Stimulated activated CD8-positive, alpha-beta memory T cell treated with anti-CD3 and anti-CD28 coated beads, Interleukin-12 subunit alpha, Interleukin-12 subunit beta, amount 100 ng/mL, for 1 hour (primary cell): ENCODE measurements around the gene GRPEL1.

ENCODE experiments used
- DNase-seq: peaks from one replicate; pipeline ENCODE4 v3.0.0-alpha.2; 2020; ENCODE audit warnings: low read depth

GRPEL1 gene

DNA sequence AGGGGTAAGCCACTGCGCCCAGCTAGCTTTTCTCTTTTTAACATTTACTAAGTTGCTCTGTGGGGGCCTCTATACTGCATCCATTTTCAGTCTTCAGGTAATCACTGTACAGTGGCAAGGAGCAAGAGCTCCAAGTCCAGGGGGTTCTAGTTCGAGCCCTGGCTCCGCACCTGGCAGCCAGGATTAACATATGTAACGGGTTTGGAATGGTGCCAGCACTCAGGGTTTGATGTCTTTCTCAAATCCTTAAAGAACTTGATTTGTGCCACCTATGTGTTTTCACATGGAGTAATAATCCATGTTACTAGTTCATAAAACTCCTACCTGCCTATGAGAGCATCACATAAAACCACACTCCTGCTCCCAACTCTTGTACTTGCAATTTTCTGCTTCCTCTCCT, 4.5 kb downstream of the GRPEL1 start:
- no peak for DNase-seq

DNA sequence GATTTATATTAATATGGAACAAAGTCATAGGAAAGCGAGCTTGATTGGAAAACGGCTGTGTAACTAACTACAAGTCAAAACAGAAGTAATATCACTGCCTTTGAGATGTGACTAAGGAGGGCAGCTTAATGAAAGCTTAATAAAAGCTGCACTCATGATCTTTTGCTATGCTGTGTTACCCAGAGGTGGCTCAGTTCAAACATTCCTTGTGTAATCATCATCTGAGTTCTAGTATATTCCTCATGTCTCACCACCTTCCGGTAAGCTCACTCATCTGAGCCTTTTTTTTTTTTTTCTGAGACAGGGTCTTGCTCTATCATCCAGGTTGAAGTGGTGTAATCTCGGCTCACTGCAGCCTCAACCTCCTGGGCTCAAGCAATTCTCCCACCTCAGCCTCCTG, 5.0 kb downstream of the GRPEL1 start:
- DNase-seq: no peak

DNA sequence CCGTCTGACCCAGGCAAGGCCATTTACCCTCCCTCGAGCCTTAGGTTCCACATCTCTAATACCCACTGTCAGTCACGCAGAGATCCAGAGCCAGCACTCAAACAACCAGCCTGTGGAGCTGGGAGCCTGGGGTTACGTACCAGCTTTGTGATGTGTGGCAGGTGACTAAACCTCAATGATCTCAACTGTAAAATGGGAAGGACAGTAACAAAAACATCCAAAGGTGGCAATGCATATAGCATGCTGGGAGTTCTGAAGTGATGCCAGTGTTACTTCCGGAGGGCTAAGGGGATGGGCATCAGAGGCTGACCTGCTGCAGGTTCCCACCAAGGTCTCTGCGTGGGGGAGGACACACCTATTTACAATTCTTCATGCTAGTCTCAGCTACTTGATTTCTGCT, 6.0 kb downstream of the GRPEL1 start:
- no peak for DNase-seq

DNA sequence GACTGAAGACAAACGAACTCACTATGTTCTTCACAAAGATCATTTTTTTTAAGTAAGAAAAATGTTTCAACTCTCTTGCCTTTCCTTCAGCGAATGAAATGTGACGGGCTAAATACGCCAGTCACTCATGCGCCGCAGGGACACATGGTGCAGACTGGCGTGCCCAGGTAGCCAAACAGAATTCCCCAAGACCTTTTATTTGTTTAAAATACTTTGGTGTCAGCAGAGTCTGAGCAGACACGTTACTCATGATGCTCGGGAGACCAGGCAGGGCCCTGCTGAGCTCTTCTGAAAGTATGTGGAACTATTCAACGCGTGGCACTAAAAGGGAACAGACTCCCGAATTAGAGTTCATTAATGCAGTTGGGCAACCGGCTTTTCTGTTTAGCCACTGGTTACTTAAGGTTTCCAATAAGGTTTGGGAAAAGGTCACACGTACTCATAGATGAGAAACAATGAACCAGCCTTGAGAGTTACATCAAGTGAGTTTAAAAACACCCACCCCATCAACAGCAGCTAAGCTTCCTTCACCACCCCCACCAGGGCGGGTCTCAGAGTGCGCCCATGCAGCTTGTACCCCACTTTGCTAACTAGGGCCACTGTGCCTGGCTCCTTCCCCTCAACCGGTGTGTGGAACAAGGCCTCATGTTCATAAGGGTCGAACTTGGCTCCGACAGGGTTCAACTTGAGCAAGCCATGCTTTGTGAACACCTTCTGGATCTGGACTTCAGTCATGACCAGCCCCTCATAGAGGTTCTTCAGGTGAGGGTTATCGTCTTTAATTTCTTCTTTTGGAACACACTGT, 7.3 kb downstream of the GRPEL1 start:
- DNase-seq: no peak

DNA sequence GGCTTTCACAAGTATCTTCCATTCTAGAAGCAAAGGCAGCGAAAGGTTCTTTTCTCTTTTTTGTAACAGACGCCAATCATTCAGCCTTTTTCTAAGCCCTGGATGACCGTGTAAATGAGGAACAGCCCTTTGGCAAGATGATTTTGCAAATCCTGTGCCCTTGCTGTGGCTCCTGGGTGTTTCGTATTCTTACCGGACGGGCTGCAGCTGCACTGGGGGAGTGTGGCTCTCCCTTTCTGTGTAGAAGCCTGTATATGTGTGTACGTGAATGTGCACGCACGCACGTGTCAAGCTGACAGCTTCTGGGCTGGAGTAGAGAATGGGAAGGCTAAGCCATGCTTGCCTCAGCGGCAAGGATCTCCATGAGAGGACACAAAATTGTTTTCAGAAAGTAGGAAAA, 8.2 kb downstream of the GRPEL1 start:
- no peak for DNase-seq

DNA sequence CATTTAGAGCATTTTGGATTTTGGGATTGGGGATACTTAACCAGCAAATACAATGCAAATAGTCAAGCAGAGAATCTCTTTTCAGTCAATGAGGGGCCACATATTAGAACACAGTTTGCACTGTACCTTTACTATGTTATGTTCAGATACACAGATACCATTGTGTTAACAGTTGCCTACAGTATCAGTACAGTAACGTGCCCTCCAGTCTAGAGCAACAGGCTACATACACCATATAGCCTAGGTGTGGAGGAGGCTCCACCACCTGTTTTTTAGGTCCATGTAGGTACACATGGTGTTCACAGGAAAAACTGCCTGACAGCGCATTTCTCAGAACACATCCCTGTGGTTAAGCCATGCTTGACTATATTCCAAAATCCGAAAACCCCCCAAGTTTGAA, 9.1 kb downstream of the GRPEL1 start:
- DNase-seq: no peak

DNA sequence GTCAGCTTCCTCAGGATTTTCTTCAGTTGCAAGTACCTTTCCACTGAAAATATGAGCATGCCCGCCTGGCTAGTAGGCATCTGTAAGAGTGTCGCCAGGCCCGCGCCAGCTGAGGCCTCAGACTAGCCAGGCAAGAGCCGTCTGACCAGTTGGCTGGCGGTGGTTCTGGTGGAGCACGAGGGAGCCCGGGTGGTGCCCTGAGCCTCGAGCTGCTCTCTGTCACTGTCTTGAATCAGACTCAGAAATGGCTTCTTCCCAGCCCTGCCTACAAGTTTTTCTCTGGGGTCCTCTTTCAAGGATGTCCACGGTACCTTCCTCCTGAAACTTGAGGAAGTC, 11.9 kb downstream of the GRPEL1 start:
- no peak for DNase-seq

DNA sequence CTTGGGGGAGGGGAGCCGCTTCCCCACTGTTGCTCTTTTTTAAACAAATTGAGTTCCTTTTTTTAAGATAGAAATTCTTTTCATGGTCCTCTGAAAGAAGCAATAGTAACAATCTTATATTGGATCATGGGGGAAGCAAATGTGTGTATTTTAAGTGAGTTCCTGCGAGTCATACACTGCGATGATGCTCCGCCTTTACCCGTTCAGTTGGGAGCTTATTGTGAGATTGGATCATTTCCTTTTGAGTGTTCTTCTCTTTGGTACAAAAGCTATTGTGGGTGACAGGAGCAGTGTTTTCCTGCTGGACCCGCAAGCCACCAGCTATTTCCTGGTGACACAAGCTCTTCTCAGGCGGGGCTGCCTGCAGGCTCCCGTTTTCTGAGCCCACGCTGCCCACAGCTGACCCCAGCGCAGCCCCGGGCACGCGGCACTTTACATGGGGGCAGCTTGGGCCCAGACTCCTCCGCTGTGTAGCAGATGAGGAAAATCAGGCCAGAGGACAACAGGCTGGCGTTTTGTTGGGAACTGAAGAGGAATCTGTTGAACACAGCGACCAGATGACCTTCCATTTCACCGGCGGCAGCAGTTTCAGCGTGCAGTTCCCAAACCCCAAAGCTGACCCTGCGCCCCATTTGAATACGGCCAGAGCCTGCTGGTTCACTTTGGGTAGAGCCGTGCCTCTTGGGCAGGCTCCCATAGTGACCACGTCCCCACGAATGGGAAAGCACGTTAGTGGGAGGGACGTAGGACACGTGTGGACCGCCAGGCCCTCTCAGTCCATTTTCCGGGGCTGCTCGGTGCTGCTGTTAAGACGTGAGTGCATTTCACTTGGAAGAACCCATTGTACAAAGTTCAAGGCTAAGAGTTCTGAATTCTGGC, 12.5 kb downstream of the GRPEL1 start:
- no peak for DNase-seq

DNA sequence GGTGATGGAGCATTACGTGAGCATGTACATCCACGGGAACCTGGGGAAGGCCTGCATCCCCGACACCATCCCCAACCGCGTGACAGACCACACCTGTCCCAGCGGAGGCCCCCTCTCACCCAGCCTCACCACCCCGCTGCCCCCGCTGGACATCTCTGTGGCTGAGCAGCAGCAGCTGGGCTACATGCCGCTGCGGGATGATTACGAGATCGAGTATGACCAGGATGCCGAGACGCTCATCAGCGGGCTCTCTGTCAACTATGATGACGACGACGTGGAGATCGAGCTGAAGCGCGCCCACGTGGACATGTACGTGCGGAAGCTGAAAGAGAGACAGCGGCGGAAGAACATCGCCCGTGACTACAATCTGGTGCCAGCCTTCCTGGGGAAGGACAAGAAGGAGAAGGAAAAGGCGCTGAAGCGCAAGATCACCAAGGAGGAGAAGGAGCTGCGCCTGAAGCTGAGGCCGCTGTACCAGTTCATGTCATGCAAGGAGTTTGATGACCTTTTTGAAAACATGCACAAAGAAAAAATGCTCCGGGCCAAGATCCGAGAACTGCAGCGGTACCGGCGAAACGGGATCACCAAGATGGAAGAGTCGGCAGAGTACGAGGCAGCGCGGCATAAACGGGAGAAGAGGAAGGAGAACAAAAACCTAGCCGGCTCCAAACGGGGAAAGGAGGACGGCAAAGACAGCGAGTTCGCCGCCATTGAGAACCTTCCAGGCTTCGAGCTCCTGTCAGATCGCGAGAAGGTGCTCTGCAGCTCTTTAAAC, 13.6 kb downstream of the GRPEL1 start:
- DNase-seq: no peak

DNA sequence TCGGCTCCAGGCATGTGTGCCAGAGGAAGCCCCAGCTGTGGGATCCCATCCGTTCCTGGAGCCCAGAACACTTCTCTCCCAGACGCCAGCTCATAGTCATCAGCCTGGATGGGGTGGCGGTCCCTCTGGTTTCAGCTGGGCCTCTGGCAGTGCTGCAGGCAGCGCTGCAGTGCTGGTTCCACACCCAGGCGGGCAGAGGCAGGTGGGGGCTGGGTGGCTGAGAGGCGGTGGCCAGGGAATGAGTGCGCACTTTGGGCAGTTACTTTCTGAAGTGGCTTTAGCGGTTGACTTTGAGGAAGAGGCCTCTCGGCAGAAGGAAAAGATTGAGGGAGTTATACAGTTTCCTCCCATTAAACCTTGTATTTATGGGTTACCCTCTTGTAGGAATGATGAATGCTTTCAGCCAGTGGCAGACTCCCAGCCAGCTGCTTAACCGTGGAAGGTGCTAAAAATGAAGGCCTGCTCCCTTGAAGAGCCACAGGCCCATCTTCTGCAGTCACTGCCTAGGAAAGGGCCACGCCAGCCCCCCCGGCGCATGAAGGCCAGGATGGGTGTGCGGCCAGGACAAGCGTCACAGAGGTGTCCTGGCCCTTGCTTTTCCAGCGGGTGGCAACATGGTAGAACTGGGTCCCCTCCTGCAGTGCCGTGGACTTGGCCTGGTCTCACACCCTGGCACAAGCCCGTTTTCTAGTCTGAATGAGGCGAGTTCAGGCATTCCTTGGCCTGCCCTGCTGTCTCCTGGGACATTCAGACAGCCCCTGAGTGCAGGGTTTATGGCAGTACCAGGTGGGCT, 14.7 kb downstream of the GRPEL1 start:
- no peak for DNase-seq

DNA sequence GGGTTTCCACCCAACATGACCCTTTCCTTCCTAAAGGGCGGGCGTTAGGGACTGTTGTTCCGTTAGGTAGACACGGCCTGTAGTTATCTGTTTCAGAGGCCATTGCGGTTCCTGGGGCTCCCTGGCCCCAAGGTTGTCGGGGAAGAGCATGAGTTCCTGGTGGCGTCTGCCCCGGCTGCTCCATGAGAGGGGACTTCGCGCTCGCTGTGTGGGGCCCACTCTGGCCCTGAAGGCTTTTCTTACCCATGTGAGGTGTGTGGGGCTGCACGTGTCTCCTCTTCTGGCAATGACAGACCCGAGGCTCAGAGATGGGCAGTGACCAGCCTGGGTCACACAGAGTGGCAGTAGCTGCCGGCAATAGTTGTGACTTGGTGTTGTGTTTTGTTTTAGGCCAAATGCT, 15.6 kb downstream of the GRPEL1 start:
- DNase-seq: no peak

DNA sequence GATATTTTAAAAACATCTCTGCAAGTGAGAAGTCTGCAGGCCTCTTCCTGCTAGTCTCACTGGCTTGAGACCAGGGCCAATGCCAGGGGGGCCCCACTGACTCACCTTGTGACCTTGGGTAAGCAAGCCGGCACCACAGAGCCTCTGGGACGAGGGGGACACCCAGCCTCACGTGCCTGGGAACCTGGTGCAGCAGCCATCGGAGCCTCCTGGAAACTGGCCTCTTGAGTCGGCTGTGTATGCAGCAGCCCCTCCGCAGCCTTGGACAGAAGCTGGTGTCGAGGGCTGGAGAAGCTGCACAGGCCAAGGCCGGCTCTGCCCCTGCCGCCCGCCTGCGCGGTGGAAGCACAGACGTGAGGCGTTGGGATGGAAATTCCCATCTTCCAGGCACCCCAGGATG, 16.0 kb downstream of the GRPEL1 start:
- DNase-seq: no peak

DNA sequence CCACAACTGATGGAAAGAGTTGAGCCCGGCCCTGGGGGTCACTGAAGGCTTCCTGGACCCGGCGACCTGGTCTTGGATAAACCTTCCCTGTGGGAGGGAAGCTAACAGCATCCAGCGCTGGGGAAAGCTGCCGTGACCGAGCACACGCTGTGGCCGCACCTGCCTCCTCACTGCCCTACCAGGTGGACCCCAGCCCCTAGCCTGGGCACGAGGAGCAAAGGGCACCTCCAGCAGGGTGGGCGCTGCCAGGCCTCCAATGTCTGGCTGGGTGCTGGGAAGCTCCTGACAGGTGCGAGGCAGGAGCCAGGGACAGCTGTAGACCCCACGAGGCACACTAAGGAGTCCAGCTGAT, 16.7 kb downstream of the GRPEL1 start:
- DNase-seq: no peak

DNA sequence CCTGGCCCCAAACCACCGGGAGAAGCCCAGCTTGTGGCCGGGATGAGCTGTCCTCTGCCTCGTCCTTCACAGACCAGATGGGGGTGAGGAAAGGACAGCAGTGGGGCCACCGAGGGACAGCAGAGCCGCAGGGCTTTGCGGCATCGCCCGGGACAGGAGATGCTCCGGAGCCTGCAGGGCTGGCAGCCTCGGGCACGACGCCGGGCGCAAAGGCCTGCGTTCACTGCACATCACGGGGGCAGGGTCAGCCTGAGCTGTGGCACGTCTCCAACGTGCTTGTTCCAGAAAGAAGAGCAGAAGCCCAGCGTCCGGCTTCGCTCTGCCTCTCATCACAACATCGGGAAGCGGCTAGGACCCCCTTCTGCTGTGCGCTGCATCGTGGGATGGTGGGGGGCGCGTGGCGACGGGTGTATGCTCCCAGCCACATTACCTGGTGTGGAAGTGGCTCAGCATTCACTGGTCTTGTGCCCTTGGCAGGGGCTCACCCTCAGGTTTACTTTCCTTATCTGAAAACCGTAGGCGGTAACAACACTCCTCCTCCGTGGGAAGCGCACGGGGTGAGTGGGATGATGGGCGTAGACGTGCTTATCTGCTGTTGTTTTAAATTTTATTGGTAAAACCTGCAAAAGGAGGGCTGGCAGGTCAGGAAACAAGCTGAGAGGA, 17.3 kb downstream of the GRPEL1 start:
- no peak for DNase-seq

DNA sequence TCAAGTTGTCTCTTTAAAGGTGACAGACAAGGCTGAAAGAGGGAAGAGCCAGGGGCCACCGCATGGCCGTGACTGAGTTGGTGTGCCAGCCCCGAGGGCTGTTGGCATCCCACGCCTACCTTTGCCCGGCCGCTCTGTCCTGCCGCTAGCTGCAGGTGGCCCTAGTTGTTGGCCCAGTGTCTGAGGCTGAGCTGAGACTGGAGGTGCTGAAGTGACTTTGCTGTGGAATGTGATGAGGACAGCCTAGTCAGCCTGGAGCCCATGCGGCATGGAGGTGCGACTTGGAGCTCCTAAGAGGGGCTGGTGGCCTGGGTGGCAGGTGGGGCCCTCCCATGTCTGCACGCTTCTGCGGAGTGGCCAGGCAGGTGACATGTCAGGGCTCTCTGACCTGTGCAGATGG, 18.1 kb downstream of the GRPEL1 start:
- DNase-seq: no peak

DNA sequence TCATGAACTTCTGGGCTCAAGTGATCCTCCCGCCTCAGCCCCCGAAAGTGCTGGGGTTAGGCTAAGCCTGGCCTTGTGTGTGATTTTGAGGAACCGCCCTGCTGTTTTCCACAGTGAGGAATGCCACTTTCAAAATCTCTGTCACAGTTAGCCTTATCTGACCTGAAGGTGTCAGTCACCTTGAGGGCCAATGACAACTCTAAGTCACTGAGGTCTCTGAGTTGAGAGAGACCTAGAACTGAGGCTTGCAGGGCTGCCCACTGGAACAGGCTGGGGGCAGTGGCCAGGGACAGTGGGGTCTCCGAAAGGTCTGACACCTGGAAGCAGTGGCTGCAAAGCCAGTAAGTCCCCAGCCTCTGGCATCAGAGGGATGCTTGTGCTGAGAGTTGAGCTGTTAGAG, 18.6 kb downstream of the GRPEL1 start:
- no peak for DNase-seq

DNA sequence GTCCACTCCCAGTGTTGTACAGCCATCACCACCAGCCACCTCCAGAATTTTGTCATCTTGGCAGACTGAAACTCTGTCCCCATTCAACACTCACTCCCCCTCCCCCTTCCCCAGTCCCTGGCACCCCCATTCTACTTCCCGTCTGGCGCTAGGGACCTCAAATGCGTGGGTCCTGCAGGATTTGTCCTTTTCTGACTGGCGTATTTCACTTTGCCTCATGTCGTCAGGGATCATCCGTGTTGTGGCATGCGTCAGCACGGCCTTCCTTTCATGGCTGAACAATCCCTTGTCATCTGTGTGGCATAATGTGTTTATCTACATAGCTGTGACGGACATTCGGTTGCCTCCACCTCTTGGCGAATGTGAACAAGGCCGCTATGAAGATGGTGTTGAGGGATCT, 19.2 kb downstream of the GRPEL1 start:
- DNase-seq: no peak

DNA sequence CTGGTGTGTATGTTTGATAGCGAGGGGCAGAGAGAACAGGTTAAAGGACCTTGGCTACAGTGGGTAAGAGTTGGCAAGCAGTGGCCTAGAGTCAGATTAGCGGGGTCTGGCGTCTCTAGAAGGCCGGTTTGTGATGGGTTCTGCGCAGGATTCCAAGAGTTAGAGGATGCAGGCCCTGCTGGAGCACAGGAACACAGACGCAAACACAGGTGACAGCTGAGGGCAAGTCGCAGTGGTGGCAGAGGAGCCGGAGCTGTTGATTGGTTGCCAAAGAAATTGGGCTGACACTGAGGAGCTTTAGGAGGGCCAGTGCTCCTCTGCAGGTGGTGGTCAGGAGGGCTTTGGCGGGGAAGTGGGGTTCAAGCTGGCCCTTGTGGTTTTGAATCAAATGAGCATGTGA, 20.9 kb downstream of the GRPEL1 start:
- DNase-seq: no peak

DNA sequence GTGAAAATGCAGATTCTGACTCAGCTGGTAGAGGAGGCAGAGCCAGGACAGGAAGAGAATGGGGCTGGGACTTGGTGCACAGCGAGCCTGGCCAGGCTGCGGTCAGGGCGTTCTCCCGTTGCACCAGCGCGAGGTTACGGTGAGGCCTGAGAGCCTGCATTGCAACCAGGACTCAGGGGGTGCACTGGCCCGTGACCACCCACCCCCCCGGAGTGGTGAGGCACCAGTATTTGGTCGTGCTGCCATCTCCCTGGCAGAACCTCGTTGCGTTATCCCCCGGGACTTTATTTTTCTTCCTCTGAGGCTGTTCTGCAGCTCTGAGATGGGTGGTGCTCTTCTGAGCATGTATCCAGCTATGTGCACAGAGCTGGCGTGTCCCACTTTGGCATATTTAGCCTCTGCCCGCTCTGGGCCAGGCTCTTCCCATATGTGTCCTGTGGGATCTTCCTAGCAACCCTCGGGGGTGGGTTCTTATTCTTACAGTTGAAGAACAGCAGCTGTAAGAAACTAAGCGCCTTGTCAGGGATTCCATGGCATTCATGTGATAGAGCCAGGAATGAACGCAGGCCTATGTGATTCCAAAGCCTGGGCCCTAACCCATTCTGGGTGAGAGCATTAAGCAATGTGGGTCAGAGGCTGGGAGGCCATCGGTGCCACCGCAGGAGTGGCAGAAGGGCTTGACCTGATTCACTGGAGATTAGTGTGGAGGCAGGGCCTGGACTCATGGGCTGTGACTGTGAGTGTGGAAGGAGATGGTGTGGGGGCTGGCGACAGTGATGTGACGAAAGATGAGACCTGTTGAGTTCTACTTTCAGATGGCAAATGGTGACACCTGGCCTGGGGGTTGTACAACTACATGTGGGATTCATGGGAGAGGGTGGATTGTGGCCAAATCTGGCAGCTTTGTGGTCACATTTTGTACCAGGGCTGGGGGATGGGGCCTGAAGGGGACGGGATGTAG, 21.6 kb downstream of the GRPEL1 start:
- DNase-seq: no peak

DNA sequence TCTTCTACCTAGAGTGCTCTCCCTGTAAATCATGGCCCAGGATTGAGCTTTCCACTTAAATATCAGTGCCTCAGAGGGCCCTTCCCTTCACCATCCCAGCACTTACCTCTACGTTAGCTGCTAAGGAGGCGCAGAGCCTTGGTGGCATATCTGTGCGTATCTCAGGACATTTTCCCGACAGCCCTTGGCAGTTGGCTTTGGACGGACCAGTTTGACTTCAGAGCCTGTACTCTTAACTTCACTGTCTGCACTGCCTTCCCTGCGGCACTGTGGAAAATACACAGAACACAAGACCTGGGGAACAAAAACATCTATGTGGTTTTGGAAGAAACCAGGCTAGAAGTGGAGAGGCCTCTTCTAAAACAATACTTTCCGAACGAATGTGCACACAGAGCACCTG, 22.3 kb downstream of the GRPEL1 start:
- DNase-seq: no peak
